Epidermal melanocyte (primary cell): ENCODE results near the gene BIRC3.

ENCODE experiments used
- DNase-seq: peaks from one replicate; pipeline ENCODE4 v3.0.0; 2011; ENCODE audit warnings: low spot score; ENCODE audit not compliant: insufficient read length

Gene BIRC3

GRCh38 chr11:102317099-102317767, at the start of gene BIRC3:
TSS of gene BIRC3 (plus strand) at chr11:102317484. CDS start at chr11:102324510, 7,026 bp downstream.
- peak; percentile 31 for DNase-seq

DNA sequence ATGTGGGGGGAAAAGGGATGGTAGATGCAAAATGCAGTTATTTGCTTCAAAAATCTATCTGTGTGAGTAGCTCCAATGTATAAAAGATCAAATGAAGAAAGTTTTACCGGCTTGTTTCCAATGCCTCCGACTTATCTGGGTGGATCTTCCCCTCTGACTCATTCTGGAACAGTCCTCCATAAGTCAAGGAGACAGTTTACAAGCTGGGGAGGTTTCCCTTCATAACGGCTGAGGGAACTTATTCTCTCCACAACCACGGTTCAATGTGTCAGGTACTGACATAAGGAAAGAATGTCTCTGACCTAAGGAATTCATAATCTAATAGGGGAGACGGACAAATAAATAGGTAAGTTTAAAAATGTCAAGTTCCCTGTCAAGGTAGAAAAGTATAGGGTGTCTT, 49.7 kb upstream of the BIRC3 start:
- no peak for DNase-seq

GRCh38 chr11:102268083-102268984, 49.0 kb upstream of the BIRC3 start:
- no peak for DNase-seq

DNA sequence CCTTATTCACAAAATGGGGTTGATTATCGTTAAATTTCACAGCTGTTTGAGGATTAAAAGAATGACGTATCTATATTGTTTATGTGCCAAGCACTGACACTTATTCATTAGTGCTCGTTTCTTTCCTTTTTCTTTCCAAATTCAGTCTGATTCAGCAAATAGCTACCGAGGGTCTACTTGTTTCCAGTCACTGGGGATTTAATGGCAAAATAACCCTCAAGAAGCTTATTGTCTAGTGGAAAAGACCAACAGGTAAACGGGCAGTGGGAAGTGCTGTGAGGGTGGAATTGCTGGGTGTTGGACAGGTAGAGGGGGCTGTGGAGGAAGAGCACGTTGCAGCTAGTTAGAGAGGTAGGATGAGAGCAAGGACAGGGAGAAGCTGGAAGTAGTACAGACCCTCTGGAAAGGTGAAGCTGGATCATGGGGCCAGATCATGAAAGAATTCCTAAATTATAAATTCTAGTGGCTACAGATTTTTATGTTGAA, 48.3 kb upstream of the BIRC3 start:
- DNase-seq = no peak

DNA sequence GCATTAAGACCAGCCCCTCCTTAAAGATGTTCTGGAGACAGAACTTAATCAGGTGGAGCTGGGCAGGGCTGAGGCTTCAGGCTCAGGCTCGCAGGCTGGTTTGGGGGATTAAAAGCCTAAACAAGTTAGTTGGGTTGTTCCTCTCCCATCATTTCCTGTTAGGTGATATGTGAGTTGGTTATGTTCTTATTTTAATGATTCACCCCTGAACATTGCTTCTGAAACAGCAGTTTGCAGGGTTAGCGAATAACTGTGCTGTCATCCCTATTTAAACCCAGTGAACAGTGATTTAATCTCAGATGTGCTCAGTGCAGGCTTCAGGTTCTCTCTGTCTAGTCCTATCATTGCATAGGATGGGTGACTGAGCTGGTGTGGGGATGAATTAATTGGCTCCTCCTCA, 47.4 kb upstream of the BIRC3 start:
- DNase-seq = no peak

GRCh38 chr11:102272047-102272824, 45.0 kb upstream of the BIRC3 start:
- DNase-seq = no peak

DNA sequence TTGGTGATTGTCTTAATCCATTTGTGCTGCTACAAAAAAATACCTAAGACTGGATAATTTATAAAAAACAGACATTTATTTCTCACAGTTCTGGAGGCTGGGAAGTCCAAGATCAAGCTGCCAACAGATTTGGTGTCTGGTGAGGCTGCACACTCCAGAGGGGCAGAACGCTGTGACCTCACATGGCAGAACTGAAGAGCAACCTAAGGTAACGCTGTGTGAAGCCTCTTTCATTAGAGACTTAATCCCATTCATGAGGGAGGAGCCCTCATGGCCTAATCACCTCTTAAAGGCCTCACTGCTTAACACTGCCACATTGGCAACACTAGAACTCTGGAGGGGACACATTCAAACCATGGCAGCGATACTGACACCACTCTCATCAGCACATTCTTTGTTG, 42.7 kb upstream of the BIRC3 start:
- DNase-seq = no peak

DNA sequence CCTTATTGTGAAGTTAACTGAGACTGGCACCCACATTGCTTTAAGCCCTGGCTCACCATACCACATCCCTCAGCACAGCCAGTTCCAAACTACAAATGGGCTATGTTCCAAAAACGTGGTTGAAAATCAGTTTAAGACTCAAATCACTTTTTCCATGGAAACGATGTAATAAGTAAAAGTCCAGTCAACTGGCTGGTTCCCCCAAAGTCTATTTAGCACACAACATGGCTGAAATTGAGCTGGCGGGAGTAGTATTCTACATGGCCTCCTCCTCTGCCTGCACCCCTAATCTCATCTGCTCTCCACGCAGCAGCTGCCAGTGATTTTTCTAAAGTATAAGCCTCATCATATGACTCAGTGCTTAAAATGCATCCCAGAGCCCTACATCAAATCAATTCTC, 40.9 kb upstream of the BIRC3 start:
- DNase-seq = no peak

DNA sequence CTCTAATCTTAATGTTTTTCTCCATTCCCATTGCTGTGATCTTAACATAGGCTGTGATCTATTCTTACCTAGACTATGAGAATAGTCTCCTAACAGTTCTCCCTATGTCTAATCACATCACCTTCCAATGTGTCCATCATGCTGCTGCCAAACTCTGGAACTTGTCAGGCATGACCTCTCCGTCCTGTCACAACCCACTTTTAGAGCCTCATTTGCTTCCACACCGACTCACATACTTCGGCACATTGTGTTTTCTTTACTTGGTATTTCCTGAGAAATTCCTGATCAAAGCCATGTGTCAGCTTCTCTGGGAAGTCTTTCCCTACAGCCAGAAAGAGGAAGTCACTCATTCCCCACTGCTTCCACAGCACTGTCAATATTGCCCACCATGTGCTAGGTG, 40.5 kb upstream of the BIRC3 start:
- DNase-seq = no peak

- no peak for DNase-seq
These were observed 37.6 kb upstream of the BIRC3 start for GRCh38 chr11:102279641-102280170.

DNA sequence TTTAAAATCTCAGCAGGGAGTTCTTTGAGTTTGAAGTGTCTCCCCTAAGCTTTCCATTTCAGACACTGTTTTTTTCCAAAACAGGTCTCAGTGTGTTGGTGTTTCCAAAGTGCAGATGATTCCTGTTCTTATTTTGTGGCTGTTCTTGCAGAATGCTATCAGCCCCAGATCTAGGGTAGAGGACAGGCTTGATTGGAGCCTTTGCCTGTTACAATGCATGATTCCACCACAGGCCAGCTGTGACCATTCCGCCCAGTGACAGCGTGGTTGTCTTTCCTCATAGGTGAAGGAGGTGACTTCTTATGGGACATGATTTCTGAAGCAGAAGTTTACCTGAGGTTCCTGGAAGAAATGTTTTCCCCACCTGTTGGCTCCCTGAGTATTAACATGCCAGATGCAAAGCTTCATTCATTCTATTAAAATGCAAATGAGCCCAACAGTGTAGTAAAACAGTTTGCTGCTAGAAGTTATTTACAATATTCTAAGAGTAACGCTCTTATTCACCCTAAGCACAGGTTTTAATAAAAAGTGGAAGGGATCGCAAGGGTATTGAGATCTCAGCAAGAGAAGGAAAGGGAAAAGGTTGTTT, 36.9 kb upstream of the BIRC3 start:
- no peak for DNase-seq

DNA sequence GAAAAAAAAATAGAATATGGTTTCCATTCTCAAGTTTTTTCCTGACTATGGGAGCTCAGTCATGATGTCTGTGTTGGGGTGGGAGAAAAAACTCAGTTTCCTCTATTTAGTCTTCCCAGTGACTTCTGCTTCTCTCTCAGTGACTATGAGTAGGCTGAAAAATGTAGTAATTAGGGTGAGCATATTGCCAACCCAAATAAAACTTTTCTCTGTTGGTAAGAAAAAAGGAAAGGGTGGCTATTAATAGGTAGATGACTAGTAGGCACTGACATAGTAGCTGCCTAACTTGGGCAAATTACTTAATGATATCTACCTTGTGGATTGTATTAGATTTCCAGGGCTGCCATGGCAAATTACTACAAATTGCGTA, 34.2 kb upstream of the BIRC3 start:
- no peak for DNase-seq

GRCh38 chr11:102284008-102284407, 33.3 kb upstream of the BIRC3 start:
- no peak for DNase-seq

DNA sequence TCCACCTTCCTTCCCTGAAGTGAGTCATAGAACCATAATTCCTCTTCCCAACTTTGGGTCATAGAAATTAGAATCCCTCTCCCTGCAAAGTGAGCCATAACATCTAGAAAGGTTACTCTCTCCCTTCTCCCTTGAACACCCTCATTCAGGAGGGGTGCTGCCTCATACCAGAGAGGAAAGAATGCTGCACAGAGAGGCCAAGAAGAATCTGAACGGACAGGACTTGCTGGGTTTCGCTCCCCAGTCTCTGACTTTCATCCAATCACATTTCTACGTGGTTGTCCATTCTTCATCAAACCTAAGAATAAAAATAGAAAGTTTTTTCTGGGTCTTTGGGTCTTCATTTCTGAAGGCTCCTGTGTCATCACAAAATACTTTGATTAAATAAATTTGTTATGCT, 31.0 kb upstream of the BIRC3 start:
- DNase-seq = no peak

- peak; percentile 66 for DNase-seq
These were observed 29.1 kb upstream of the BIRC3 start for GRCh38 chr11:102287964-102288724.

DNA sequence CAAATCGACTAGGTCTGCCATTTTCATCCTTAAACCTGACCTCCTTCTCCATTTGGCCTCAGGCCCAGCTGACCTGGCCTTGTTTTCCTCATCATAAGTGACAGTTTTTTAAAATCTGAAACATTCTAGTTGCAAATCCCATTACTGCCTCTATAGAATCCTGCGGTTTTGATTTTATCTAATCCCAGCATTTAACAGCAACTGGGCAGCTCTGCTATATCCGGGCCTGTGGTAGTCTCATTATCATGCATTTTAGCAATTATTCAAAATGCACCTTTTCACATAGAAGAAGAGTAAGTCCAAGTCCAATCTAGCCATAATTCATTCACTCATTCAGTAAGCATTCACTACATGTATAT, 28.6 kb upstream of the BIRC3 start:
- DNase-seq = no peak

DNA sequence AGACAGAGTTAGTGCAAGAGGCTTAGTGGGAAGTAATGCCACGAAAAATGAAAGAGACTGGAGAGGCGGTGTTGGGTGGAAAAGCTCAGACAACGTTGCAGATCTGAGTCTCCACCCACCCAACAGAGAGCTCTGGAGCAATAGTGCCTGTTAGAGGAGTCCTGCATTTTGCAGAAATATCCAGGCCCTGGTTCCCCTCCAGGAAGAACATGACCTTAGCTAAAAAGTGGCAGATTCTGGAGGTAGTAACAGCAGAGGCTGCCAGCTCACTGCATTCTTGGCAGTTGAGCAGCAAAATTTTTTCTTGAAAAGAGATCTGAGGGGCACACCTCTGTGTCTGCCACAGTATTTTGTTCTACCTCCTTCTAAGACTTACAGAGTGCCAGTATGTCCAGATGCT, 27.7 kb upstream of the BIRC3 start:
- no peak for DNase-seq

- DNase-seq = no peak
These were observed 25.5 kb upstream of the BIRC3 start for GRCh38 chr11:102291831-102292230.

DNA sequence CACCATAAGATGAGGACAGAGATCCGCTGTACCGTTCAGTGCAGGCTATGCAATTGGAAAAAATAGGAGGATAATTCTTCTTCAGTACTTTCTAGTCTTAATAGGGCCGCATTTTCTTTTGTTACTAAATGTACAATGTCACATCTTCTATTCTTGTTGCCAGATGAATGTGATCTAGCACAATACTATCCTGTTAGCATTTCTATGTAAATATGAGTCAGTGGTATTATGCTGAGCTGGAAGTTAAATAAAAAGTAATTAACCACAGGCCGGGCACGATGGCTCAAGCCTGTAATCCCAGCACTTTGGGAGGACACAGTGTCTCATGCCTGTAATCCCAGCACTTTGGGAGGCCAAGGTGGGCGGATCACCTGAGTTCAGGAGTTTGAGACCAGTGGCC, 24.4 kb upstream of the BIRC3 start:
- DNase-seq = no peak

DNA sequence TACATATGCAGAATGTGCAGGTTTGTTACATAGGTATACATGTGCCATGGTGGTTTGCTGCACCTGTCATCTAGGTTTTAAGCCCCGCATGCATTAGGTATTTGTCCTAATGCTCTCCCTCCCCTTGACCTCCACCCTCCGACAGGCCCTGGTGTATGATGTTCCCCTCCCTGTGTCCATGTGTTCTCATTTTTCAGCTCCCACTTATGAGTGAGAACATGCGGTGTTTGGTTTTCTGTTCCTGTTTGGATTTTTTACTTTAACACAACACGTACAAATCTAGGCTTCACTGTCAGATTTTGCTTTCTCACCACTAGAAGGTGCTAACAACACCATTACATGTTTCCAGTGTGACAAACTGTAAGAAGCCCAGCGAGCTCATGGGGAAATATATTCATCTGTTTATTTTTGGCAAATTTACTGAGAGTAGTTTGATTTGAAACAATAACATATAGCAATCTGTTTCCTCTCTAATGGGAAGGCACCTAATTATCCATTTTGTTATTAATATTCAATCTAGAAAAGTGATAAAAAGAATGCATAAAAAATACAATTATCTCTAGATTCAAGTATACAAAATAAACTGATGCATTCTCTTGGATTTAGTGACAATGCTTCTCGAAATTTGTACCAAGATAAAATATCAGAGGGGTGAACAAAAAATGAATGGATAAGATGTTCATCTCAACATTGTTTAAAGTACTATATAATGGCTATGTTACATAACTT, 23.2 kb upstream of the BIRC3 start:
- no peak for DNase-seq
